H1 (cell line): ENCODE data around the gene NKAIN2. TPM values are rescaled to one million over a fixed set of nuclear protein-coding genes. Genes with fewer than 3 reads are reported as not detected.

Source experiments
- BCL11A ChIP-seq, 2 experiments: IDR thresholded peaks; one replicate each; pipeline ENCODE4 v1.6.1; 2011; ENCODE audit warnings: low read depth in 2 of 2, low read length in 2 of 2, mild to moderate bottlenecking in 2 of 2
- CBX5 ChIP-seq: fragments of 300-800, 300-1000 bp; sonication (generic); IDR thresholded peaks from 2 replicates; pipeline ENCODE4 v1.7.1; 2016; ENCODE audit warnings: antibody characterized with exemption, low read length, low read depth
- CTBP2 ChIP-seq: IDR thresholded peaks from 2 replicates; pipeline ENCODE4 v1.7.0; 2011; ENCODE audit warnings: borderline replicate concordance, mild to moderate bottlenecking, moderate library complexity, mixed read lengths, low read length; ENCODE audit not compliant: insufficient read depth, insufficient read length
- CTCF ChIP-seq, 3 experiments: IDR thresholded peaks; 1 replicate in 2 of 3; 2 replicates in 1 of 3; pipeline versions ENCODE4 v1.5.1 to v1.6.1; 2011; ENCODE audit warnings: low read length in 3 of 3, mild to moderate bottlenecking in 3 of 3, inconsistent platforms in 2 of 3, low read depth in 1 of 3, moderate library complexity in 1 of 3; ENCODE audit not compliant: insufficient read depth in 1 of 3; ENCODE audit errors: control extremely low read depth in 1 of 3
- GABPA ChIP-seq: IDR thresholded peaks from 2 replicates; pipeline ENCODE4 v1.6.1; 2011; ENCODE audit warnings: mild to moderate bottlenecking, low read length, moderate library complexity, borderline replicate concordance; ENCODE audit not compliant: insufficient read depth
- polyA plus RNA-seq, 7 experiments: library from polyadenylated mRNA; depleted of rRNA in 3 of 7; stranded (reverse) in 5 of 7; unstranded in 2 of 7; fragments of >200 nt in 5 of 7; fragments of 200-250 nt in 2 of 7; gene quantifications; 1 replicate in 5 of 7; 2 replicates in 1 of 7; 4 replicates in 1 of 7; pipeline versions ENCODE4 v1.2.1 to v1.2.3, GENCODE V29; 2011 to 2013; ENCODE audit warnings: missing spikeins in 2 of 7, mixed read lengths in 2 of 7
- total RNA-seq: library from RNA; stranded (reverse); fragmentation: NEBNext Ultra II Directional; extraction: Animal tissue kit (Norgen Biotek cat#: 25700); gene quantifications from 2 replicates; pipeline ENCODE4 v1.2.1, GENCODE V29; 2021

Gene NKAIN2
- total and polyA plus RNA-seq, 2 of the 8 experiments (the other 6 are each of a cell fraction or from before 2014, with no cell fraction given), result 0.20 to 0.34 TPM

DNA sequence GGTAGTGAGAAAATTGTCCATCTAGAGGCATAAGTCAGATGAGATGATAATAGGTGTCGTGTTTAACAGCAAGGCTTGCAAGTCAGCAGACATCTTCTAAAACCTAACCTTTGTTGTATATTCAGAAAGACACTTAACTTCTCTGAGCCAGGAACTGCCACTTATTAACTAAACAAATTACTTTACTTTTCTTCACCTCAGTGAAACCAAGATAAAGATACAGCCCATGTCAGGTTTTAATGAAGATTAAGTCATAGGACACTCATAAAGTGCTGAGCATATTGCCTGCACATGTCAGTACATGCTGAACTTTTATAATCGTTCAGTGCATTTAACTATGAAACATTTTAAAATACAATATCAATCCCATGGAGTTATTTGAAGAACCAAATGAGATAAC, 286.8 kb downstream of the NKAIN2 start (continued):
- TF ChIP-seq CTCF (IDR thresholded peaks at IDR 0.05; ENCODE audit: control extremely low read depth in 1 of 3, insufficient read depth in 1 of 3, low read depth in 1 of 3, low read length in 3 of 3), result no peak
- TF ChIP-seq GABPA, result no peak
- no peak for TF ChIP-seq CTBP2
- no peak for TF ChIP-seq CBX5
- no peak for TF ChIP-seq BCL11A (IDR thresholded peaks at IDR 0.05; ENCODE audit: low read depth in 2 of 2, low read length in 2 of 2)
